Transverse colon (tissue), 4 donors: Measurements from ENCODE around the gene ANKRD50. TPM values are rescaled to one million over a fixed set of nuclear protein-coding genes. Genes with fewer than 3 reads are reported as not detected.

Experiments
- DNase-seq: peaks from one replicate; pipeline ENCODE4 v3.0.0-alpha.2; 2019
- H3K27ac ChIP-seq, 4 donors: fragments of 200-600 bp; sonication (generic); 2 replicates each; pipeline ENCODE4 v1.5.1; 2016 to 2018; ENCODE audit warnings: inconsistent platforms in 4 of 4
- H3K27me3 ChIP-seq: fragments of 200-600 bp; sonication (generic); 2 replicates; pipeline ENCODE4 v1.5.1; 2017; ENCODE audit warnings: inconsistent platforms
- H3K36me3 ChIP-seq, 4 donors: fragments of 200-600 bp; sonication (generic); 2 replicates each; pipeline ENCODE4 v1.5.1; 2017 to 2019; ENCODE audit warnings: inconsistent platforms in 4 of 4
- H3K4me1 ChIP-seq, 4 donors: fragments of 200-600 bp; sonication (generic); 2 replicates each; pipeline ENCODE4 v1.5.1; 2017 to 2020; ENCODE audit warnings: inconsistent platforms in 4 of 4
- H3K4me3 ChIP-seq, 4 donors: fragments of 200-600 bp; sonication (generic); 1 replicate in 1 of 4; 2 replicates in 3 of 4; pipeline versions ENCODE4 v1.5.1 to v1.6.1; 2017 to 2019; ENCODE audit warnings: inconsistent platforms in 4 of 4
- H3K9me3 ChIP-seq, 2 donors: fragments of 200-600 bp; sonication (generic); 2 replicates each; pipeline ENCODE4 v1.5.1; 2017 to 2019; ENCODE audit warnings: inconsistent platforms in 2 of 2
- CTCF ChIP-seq, 5 experiments: fragments of 200-600 bp in 3 of 5; fragments of 450-650 bp in 2 of 5; sonication (generic) in 3 of 5; IDR thresholded peaks; 1 replicate in 2 of 5; 2 replicates in 3 of 5; pipeline ENCODE4 v1.5.1; 2016 to 2017; ENCODE audit warnings: antibody characterized with exemption in 5 of 5, inconsistent platforms in 3 of 5, mild to moderate bottlenecking in 2 of 5, moderate library complexity in 1 of 5
- EP300 ChIP-seq: sonication (generic); formaldehyde crosslinking; IDR thresholded peaks from one replicate; pipeline ENCODE4 v1.6.1; 2017; ENCODE audit warnings: antibody characterized with exemption, low read depth
- POLR2A ChIP-seq: fragments of 450-650 bp; IDR thresholded peaks from one replicate; pipeline ENCODE4 v1.6.1; 2016; ENCODE audit warnings: antibody characterized with exemption, mild to moderate bottlenecking, moderate library complexity
- POLR2AphosphoS5 ChIP-seq, 3 donors: sonication (generic); formaldehyde crosslinking; IDR thresholded peaks; one replicate each; pipeline ENCODE4 v1.6.1; 2016; ENCODE audit warnings: antibody characterized with exemption in 3 of 3
- WGBS, 2 donors: methylation state at CpG; one replicate each; pipeline ENCODE4 v1.1.5; 2018; ENCODE audit warnings: low coverage in 1 of 2; 5-methylcytosine and 5-hydroxymethylcytosine counted together
- in situ Hi-C, 4 donors: fragments of 200-750 bp; cut with MboI; loops; one replicate each; pipeline versions ENCODE4 v1.15.0 to v1.15.1; 2017; ENCODE audit warnings: low sequenced_read_pairs in 3 of 4, low pct_ligation_motif_present in 1 of 4, low pct_unique_long_range_greater_than_20kb in 1 of 4
- intact Hi-C: fragments of 100-400 bp; cut with DNase I; formaldehyde crosslinking; loops from one replicate; pipeline ENCODE4 v1.15.1; 2023; ENCODE audit warnings: low total_unique reads
- total RNA-seq, 4 donors: library from RNA; depleted of rRNA; stranded (reverse); fragments of >200 nt; gene quantifications; one replicate each; pipeline ENCODE4 v1.1.0, GENCODE V29; 2016

The ANKRD50 gene
- total RNA-seq, 4 donors from 2014 or later: 11.9 to 31.8 (median 13.9) TPM

DNA sequence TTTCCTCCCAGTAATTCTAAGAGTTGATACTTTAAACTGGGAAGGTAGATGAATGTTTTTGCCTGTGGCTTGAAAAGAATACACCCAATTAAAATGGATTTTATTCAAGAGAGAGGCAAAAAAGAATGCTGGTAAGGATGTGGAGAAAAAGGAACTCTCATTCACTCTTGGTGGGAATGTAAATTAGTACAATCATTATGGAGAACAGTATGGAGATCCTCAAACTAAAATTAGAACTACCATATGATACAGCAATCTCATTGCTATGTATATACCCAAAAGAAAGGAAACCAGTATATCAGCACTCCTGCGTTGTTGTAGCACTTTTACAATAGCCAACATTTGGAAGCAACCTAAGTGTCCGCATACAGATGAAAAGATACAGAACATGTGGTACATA, 75.2 kb downstream of the ANKRD50 start:
- H3K36me3 ChIP-seq: no peaks in the 10 kb centered on the region
- in situ Hi-C loops: no loop called here
- no peaks in the 10 kb centered on the region for H3K4me1 ChIP-seq
- intact Hi-C loops: no loop called here
- H3K27ac ChIP-seq: no peak overlapping the region
- DNase-seq: no peak
- WGBS, 2 donors: 84 to 89% methylated on average over 2 of the region's 2 CpGs
- no peaks in the 10 kb centered on the region for H3K27me3 ChIP-seq
- no peaks in the 10 kb centered on the region for H3K9me3 ChIP-seq
- TF ChIP-seq POLR2AphosphoS5 (IDR thresholded peaks at IDR 0.05) (no peak), CTCF (IDR thresholded peaks at IDR 0.05) (no peak), POLR2A (no peak), EP300 (no peak)
- no peak overlapping the region for H3K4me3 ChIP-seq

DNA sequence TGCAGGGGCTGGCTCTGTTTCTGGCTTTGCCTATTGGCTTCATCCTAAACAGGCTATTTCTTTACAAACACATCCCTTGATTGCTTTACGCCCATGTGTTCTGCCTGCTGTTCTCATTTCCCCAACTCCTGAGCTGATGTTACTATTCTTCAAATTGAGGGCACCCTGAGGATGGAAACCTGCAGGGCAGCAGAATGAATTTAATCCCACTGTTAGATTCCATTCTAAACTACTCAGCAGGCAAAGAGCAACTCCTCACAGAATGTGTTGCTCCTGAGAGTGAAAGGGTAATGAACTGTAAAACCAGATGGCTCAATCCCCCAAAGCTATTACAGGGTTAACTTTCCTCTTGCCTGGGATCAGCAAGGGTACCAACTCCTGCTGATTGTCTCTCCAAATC, 75.7 kb downstream of the ANKRD50 start:
- Histone ChIP-seq H3K4me3 (no peak overlapping the region), H3K9me3 (no peaks in the 10 kb centered on the region), H3K36me3 (no peaks in the 10 kb centered on the region), H3K27me3 (no peaks in the 10 kb centered on the region), H3K4me1 (peaks cover 0 to 2% (median 0%) of the 10 kb centered on the region in 4 donors), H3K27ac (no peak overlapping the region)
- in situ Hi-C loops (no loop called here), intact Hi-C loops (no loop called here)
- 95 to 100% methylated on average over 1 of the region's 1 CpG for WGBS, 2 donors
- no peak for DNase-seq
- TF ChIP-seq CTCF (IDR thresholded peaks at IDR 0.05) (no peak), POLR2A (no peak), POLR2AphosphoS5 (IDR thresholded peaks at IDR 0.05) (no peak), EP300 (no peak)

DNA sequence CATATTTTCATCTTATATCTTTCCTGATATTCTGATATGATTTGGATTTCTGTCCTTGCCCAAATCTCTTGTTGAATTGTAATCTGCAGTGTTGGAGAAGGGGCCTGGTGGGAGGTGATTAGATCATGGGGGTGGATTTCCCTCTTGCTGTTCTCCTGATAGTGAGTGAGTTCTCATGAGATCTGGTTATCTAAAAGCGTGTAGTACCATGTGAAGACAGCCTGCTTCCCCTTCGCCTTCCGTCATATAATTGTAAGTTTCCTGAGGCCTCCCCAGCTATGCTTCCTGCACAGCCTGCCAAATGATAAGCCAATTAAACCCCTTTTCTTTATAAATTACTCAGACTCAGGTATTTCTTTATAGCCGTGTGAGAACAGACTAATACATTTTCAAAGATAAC, 77.2 kb downstream of the ANKRD50 start:
- 88 to 90% methylated on average over 4 of the region's 4 CpGs for WGBS, 2 donors
- Histone ChIP-seq H3K36me3 (no peaks in the 10 kb centered on the region), H3K4me3 (no peak overlapping the region), H3K27me3 (no peaks in the 10 kb centered on the region), H3K9me3 (no peaks in the 10 kb centered on the region), H3K4me1 (peaks cover 0 to 7% (median 0%) of the 10 kb centered on the region in 4 donors), H3K27ac (no peak overlapping the region)
- in situ Hi-C loops (no loop called here), intact Hi-C loops (no loop called here)
- TF ChIP-seq EP300 (no peak), CTCF (IDR thresholded peaks at IDR 0.05) (no peak), POLR2A (no peak), POLR2AphosphoS5 (IDR thresholded peaks at IDR 0.05) (no peak)
- no peak for DNase-seq

DNA sequence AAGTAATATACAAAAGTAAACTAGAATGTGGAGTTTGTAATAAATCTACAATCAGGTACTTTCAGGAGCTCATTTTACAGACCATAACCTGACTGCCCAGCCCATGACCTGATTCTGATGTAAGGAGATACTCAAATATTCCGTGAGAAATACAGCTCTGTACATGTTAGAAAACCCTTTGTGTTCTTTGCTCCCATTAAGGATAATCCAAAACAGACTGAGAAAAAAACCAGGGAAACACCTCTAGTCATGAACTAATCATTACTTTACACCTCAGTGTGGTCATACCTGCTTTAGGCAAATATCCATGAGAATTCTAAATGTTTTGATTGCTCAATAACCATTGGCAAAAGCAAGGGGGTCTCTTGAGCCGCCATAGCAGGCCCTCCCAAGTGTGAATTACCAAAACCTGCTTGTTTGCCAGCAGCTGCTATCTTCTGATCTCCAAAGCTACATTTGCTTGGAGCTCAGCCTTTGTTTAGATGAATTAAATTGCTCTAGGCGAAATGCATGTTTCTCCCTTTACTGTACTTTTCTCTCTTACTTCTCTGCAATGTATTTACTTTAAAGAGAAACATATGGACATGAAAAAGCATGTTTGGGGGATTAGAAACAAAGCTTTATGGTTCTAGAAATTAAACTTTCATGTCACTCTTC, 79.1 kb downstream of the ANKRD50 start:
- WGBS, 2 donors: 43 to 47% methylated on average over 3 of the region's 3 CpGs

More for the DNA sequence above, 79.1 kb downstream of the ANKRD50 start:
- no peaks in the 10 kb centered on the region for H3K9me3 ChIP-seq
- H3K27me3 ChIP-seq: no peaks in the 10 kb centered on the region
- H3K4me1 ChIP-seq: peaks cover 0 to 7% (median 0%) of the 10 kb centered on the region in 4 donors
- in situ Hi-C loops (no loop called here), intact Hi-C loops (no loop called here)
- TF ChIP-seq EP300 (no peak), POLR2AphosphoS5 (IDR thresholded peaks at IDR 0.05) (no peak), POLR2A (no peak), CTCF (IDR thresholded peaks at IDR 0.05) (no peak)
- no peak overlapping the region for H3K27ac ChIP-seq
- no peak overlapping the region for H3K4me3 ChIP-seq
- no peaks in the 10 kb centered on the region for H3K36me3 ChIP-seq
- DNase-seq: no peak
